NCI-H2227 treated with DMSO at 0.1 percent for 48 hours (cell line): ENCODE measurements around the gene RAMACL.
"Not testable (repeated sequence)": the region's sequence is repeated elsewhere in the genome, so short reads cannot be mapped to it uniquely, and the experiment has no call there.

Experiments
- DNase-seq: peaks from one replicate; lab custom pipeline; 2025; lab: John Stamatoyannopoulos, UW

Gene RAMACL

DNA sequence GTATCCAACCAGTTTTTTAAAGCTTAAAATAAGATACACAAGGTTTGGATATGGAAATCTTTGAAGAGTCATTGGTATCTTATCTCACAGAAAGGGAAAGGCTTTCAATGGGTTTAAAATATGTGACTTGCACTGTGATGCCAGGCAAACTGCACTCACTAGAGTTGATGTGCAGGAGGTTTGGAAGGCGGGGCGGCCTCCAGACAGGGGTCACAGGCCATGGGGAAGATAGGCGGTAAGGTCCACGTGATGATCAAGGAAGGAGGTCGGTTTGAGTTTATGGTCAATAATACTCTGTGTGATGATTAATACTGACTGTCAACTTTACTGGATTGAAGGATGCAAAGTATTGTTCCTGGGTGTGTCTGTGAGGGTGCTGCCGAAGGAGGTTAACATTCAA lies 9.5 kb upstream of the RAMACL start:
- DNase-seq: no peak

DNA sequence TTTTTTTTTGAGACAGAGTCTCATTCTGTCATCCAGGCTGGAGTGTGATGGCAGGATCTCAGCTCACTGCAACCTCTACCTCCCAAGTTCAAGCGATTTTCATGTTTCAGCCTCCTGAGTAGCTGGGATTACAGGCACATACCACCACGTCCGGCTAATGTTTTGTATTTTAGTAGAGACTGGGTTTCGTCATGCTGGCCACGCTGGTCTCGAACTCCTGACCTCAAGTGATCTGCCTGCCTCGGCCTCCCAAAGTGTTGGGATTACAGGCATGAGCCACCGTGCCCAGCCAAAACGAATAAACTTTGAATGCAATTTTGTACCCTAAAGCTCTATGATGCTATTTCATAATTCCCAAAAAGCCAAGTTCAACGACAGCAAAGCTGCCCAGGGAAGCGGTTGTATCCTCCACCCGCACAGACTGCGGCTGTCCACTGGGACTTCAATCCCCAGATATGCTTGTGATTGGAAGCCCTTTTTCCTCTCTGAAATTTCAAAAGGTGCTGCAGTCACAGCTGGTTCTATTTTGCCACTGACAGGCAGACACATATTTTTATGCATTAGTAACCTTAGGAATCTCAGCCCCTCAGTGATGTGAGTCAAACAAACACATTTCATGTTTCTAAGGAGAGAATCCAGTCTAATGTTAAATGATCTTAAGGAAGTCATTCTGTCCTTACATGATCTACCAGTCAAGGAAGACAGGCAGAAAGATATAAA lies 8.7 kb upstream of the RAMACL start:
- no peak for DNase-seq

DNA sequence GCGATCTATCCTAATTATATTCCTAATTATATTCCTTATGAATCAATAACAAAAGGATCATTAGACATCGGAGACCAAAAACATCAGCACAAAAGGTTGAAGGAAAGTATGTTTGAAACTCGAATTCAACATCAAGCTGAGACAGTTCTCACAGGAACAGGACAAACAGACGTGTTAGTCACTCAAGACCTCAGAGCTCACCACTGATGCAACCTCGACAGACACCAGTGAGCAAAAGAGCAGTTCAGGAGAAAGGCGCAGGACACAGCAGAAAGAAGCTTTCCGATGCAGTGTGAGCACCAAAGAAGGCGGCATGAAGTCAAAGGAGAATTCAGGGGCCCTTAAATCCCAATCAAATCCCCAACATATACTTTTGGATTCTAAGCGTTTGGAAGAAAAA lies 6.3 kb upstream of the RAMACL start:
- no peak for DNase-seq

DNA sequence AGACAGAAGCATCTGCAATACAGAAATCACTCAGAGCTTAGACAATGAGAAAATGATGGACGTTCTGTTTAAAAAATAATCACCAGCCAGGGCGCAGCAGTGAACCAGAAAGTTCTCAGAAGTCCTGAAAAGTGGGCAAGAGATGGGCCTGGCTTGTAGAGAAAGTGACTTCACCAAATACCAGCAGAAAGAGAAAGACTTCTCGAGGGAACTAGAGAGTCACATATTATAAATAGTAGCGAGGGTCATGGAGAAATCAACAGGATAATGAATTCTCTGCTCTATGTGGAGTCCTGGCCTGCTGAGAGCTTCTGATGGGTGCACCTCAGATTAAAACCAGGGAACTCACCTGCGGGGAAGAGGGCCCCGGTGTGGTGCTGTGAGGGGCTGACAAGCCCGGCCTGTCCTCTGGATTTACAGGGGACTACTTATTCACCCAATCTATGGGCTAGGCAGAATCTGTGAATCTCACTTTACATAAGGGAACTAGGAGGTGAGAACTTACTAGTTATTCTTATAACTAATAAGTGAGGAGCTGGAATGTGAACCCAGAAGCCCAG lies 5.6 kb upstream of the RAMACL start:
- DNase-seq: no peak

DNA sequence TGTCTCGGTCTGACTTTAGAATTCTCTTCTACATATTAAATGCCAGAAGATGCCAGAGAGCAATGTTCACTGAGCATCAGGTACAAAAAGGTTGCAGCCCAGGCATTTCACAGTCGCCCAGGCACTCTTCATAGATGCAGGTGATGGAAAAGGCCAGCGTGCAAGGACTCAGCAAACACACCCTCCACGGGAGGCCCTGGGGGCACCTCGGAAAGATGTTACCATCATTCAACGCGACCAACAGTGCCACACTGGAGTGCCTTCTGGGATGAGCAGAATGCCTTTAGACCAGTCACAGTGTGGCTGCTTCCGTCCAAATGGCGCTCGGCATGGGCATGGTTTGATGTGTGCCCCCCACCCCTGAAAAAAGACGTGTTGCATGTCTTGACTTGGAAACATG lies 4.5 kb upstream of the RAMACL start:
- DNase-seq: no peak

DNA sequence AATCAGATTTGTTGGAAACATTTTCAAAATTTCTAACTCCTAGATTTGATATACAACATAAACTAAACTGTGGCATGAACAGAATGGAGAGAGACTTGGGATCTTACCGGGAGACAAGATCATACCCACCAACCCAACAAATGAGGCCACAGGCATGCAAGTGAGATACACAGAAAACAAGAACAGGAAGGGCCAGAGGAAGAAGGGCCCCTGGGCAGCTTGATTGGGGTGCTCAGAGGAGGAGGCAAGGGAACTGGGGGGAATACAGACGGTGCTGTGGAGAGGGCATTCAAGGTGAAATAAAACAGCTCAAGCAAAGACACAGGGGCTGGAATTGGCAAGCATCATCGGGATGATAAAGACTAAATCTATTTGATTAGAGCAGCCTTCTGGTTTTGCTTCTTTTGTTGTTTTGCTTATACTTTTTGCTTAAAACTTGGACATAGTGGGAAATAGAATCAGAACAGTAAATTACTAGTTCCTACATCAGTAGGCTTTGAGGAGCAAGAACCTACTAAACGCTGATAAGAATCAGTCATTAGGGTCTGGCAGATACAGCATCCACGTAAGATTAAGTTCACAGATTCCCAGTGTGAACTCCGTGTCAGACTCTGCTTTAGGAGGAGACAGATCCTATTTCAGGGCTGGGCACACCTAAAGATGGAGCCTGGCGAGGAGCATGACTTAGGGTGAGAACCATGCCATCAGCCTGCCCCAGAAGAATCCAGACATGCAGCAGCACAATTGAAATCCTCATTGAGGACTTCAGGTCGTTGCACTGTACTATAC lies 3.5 kb upstream of the RAMACL start:
- DNase-seq: no peak

DNA sequence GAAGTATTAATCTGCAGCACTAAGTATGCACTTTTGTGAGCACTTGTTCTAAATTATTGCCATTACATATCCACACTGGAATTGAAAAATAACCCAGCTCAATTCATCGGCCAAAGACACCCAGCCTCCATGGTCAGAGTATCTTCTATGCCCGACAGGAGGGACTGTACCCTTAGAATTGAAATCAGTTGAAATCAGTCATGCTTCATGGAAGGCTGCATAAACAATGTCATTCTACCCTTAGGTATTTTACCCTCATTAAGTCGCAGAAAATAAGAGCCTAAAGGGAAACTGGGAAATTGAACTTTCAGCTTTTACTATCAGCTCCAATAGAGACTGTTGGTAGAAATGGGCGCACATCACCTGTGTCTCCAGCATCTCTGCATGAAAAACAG lies 2.9 kb upstream of the RAMACL start:
- no peak for DNase-seq

DNA sequence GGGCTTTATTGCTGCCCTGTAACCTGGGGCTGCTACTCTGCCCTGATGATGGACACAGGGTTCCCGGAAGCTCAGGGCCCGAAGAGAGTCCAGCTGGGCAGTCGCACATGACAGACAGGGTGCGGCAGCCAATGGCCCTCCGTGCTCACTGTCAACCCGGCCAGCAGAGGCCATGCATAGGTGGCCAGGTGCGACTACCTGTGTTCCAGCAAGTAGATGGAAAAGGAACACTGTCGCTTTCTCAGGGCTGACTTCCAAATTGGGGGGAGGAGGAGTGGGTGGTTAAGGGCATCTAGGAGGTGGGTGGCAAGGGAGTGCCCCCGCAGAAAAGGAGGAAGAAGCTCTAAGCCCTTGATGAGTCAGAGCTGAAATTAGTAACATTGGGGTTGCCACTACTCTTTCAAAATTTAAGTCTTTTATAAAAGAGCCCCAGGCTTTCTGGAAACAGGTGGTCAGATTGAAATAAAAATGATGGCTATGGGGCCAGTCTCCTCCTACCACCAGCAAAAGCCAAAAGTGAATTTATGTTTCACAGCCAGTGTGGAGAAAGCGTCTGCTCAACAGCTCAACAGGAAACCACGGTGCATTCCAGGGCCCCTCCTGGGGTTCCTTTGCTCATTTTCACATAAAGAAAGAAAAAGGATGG lies 2.3 kb upstream of the RAMACL start:
- DNase-seq: no peak

DNA sequence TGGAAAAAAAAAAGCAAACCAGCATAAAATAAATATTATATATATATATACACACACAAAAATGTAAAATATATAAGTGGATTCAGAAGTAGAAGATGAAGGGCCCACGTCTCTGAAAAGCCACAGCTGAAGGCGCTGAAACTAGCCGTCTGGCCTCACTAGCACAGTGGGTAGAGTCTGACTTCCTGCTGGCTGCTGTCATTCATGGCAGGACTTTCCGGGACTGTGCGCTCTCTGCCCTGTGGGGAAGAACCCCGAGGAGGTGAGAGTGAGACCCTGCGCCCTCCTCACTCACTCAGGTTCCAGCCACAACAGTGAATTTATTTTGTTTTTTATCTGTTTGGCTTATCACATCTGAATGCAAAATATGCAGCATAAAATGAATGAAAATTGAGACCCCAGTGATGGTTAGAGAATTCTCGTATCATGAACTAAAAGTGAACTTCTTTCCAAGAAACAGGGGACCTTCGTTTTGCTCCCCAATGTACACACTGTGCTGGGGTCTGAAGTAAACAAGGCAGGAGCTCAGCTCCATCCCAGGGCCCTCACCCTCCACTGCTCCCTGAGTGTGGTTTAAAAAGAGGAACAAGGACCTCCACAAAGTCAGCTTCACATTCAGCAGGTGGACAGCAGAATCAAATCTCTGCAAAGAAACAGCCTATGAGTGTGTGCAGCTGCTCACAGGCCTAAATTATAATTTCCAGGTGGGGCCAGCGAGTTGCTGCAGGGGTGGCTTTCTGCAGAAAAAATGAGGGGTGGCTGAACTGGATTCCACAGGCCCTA lies 1.3 kb upstream of the RAMACL start:
- no peak for DNase-seq

DNA sequence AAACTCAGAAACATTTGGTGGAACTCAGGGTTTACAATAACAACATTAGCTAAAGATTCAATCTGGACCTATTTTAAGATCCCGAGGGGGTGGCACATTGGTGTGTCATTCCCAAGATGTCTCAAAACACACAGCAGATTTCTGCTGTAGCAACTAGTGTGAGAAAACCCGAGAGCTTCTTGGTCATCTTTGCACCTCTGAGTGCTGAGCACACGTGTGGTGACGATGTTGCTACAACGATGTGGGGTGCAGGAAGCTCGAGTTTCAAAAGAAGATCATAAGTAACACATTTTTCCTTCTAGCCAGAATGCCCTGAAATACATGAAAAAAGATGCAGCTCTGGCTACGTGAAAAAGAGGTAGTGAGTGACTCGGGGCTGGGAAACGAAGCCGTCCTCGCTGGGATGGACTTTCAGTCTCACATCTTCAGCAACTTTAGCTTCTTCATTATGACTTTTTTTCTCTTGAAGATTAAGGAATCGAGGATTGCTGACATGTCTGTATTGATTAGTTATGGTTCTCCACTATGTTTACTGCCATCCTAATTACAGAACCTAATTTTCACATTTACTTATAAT lies 1.5 kb downstream of the RAMACL start:
- no peak for DNase-seq

DNA sequence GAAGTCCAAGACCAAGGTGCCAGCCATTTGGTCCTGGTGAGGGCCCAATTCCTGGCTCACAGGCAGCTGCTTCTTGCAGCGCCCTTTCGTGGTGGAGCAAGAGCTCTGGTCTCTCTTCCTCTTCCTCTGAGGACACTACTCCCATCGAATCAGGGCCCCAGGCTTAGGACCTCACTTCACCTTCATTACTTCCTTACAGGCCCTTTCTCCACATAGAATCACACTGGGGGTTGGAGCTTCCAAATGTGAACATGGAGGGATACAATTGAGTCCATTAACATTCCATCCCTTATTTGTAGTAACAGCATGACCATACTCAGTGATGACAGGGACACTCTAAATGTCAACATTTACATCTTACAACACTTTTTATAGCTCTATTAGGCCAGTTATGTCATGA lies 2.3 kb downstream of the RAMACL start:
- DNase-seq: no peak

DNA sequence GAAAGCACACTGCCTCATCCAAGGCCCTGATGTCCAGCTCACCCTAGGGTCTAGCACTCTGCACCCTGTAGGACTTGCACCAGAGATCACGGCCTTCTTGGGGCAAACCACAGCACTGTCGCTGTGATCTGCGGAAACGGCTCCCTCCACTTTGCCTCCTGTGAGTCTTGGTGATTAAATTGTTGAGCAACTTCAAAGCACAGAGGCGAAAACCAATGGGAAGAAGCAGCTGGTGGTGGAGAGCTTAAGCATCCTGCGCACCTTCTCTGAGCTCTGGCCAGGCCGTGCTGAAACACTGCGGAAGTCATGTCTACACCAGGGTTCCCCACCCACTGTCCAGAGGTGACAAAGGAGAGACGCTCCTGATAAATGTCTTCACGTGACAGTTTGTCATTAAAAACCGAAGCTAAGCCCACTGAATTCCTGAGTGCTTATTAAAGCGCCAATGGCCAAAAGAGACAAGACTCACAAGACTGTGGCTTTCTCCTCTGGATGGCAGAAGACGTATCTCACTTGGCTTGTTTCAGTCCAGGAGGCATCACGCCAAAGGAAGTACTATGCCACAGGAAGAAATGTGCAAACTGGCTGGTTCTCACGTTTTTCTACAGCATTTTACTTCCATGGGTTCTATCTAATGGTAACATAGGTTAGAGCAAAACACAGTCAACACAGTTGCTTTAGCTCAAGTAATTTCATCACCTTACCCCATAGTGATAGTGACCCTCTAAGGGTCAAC lies 3.1 kb downstream of the RAMACL start:
- DNase-seq: no peak

DNA sequence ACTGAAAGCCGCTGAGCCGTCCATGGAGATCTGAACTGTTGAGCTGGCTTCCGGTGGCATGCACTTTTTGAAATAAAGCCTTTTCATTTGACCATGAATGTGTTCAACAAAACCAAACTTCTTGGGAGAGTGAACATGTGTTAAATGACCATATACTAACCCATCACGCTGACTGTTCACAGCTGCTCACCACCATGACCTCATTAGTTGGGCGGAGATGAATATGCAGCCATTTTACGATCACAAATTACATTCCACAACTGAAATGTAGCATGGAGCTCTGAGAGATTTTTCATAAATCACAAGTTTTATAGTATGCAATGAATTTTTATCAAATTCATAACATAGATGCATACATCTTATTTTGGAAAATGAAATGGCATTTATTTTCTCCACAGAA lies 4.2 kb downstream of the RAMACL start:
- no peak for DNase-seq

DNA sequence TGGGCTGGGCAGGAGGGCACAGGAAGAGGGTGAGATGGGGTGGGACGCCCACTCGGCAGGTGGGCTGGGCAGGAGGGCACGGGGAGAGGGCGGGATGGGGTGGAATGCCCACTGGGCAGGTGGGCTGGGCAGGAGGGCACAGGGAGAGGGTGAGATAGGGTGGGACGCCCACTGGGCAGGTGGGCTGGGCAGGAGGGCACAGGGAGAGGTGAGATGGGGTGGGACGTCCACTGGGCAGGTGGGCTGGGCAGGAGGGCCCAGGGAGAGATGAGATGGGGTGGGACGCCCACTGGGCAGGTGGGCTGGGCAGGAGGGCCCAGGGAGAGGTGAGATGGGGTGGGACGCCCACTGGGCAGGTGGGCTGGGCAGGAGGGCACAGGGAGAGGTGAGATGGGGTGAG lies 4.7 kb downstream of the RAMACL start:
- DNase-seq: not testable (repeated sequence)

DNA sequence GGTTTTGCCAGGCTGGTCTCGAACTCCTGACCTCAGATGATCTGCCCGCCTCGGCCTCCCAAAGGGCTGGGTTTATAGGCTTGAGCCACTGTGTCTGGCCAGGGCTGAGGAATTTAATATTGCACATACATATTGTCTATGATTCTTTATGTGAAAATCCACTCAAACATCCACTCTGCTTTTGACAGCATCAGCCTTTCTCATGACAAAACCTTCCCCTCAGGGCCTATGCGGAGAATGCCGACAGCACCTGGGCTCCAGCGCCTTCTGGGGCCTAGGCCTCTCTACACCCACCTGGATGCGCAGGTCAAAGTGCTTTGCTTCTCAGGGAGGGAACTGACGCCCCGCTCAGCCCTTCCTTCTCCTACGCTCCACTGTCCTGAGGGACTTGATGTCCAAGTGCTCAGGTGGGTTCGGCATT lies 5.4 kb downstream of the RAMACL start:
- no peak for DNase-seq

DNA sequence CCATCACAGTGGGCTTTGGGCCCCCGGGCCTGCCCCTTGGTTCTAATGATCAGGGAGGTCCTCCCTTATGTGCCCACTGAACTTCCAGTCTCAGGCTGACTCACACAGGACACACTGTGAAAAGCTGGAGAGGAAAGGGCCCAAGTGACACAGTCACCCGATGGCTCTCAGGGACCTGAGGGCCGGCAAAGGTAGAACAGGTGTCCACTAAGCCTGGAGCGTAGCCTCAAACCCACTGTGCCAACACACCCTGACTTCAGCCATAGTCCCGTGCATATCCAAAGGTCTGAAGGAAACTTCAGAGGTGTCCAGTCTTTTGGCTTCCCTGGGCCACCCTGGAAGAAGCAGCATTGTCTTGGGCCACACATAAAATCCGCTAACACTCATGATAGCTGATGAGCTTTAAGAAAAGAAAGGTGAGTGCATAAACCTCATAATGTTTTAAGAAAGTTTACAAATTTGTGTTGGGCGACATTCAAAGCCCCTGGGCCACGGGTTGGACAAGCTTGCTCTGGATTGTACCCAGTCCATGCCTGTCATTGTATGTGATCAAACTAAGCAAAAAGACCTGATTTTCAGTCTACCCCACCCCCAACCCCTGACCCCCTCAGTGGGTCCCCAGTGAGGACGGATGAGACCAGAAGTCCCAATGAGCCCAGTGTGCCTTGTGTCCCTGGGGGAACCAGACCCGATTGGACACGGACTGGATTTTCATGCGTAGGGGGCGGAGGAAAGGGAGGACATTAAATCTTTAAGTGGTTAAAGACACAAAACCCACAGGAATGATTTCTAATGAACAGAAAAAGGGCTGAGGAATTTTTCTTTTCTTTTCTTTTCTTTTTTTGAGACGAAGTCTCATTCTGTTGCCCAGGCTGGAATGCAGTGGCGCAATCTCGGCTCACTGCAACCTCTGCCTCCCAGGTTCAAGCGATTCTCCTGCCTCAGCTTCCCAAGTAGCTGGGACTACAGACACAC lies 6.1 kb downstream of the RAMACL start:
- no peak for DNase-seq

DNA sequence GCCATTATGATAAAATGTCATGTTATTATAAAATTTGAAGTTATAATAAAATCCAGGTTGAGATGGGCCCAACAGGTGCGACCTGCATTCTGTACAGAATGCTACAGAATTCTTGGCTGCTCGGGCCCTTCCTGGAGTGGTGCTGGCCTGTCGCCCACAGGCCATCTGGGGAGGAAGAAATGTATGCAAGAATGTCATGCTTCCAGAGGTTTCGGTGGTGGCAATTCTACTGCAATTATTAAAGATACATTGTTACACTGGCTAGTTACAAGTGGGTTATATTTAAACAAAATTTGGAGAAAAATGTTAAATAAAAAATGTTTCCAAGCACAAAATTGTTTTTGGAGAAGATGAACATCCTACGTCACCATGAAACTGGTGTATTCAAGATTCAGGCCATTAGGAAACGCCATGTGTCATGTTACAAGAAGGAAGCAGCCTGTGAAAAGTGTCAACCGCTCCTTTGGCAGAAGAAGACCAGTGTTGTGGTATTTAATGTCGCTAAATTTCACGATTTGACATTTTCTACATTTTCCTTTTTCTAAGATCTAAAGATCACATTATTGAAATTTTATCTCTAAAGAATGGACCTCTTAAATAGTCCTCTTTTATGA lies 7.1 kb downstream of the RAMACL start:
- DNase-seq: no peak

DNA sequence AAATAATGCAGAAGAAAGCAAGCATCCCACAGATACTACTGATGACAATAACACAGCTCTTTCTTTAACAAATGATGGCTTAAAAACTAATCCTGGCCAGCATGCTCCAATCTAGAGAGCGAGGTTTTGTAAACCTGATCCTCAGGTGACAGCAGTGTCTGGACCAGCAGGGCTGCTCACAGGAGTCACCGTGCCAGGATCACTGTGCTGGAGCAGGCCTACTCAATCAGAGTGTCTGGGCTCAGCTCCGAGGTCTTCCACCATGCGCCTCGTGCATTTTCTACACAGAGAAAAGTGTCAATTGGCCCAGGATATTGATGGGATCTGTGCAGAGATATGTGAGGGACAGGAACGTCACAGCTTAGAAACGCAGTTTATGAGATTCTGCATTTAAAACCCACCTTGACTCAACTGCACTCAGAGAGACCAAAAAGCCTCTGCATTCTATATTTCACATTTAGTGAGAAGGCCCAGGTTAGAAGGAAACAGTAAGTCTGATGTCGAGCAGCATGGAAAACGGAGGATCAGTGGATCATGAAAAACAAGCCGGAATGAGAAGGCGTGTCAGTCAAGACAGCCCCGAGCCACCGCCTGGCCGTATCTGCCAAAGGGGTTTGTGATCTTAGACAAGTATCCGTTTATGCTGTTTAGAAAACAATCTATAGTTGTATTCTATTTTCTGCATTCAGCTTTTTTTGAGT lies 7.8 kb downstream of the RAMACL start:
- no peak for DNase-seq

DNA sequence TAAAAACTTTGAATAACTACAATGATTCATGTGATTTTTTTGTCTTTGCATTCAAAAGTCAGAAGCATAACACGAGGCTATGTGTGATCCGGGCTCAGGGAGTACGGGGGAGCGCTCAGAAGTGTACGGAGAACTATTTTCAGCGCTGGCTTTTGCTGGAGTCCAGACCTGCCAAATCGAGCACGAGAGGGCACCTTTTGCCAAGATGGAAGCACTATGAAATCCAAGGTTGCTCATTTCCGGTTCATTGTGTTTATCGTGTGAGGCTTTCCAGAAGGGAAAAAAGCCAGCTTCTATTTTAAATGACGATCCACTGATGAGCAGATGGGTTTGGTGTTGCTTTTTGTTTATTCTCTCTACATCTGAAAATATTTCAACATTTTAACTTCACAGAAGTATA lies 11.3 kb downstream of the RAMACL start:
- DNase-seq: no peak
